Psoas muscle (tissue), 8 donors: ENCODE data around the gene ADAM15. TPM values are rescaled to one million over a fixed set of nuclear protein-coding genes. Genes with fewer than 3 reads are reported as not detected.

Experiments
- ATAC-seq, 4 donors: fragments of 200-7000 bp; cut with Tn5 transposase; one replicate each; pipeline ENCODE4 v1.9.1; 2020; ENCODE audit warnings: moderate library complexity in 3 of 4, mild to moderate bottlenecking in 2 of 4
- DNase-seq, 2 donors: peaks; one replicate each; pipeline ENCODE4 v3.0.0-alpha.2; 2020
- H3K27ac ChIP-seq: fragments of 200-600 bp; one replicate; pipeline ENCODE4 v1.8.0; 2022
- H3K27me3 ChIP-seq, 3 donors: fragments of 200-600 bp in 1 of 3; one replicate each; pipeline versions ENCODE4 v1.6.1 to v1.8.0; 2013 to 2022; ENCODE audit warnings: low read length in 2 of 3, mild to moderate bottlenecking in 2 of 3, moderate library complexity in 1 of 3; ENCODE audit not compliant: insufficient read depth in 3 of 3
- H3K36me3 ChIP-seq, 2 donors: fragments of 200-600 bp in 1 of 2; one replicate each; pipeline versions ENCODE4 v1.6.1 to v1.8.0; 2013 to 2022; ENCODE audit warnings: low read depth in 1 of 2, mild to moderate bottlenecking in 1 of 2, moderate library complexity in 1 of 2; ENCODE audit not compliant: insufficient read depth in 1 of 2
- H3K4me1 ChIP-seq: fragments of 200-600 bp; one replicate; pipeline ENCODE4 v1.8.0; 2022
- H3K4me3 ChIP-seq: fragments of 200-600 bp; one replicate; pipeline ENCODE4 v1.8.0; 2022; ENCODE audit warnings: mild to moderate bottlenecking
- H3K9me3 ChIP-seq: fragments of 200-600 bp; one replicate; pipeline ENCODE4 v1.8.0; 2022
- CTCF ChIP-seq: fragments of 200-600 bp; IDR thresholded peaks from one replicate; pipeline ENCODE4 v1.8.0; 2022; ENCODE audit warnings: antibody characterized with exemption
- WGBS, 3 donors: extraction: QIAGEN DNeasy Blood & Tissue Kit; methylation state at CpG; one replicate each; pipeline versions ENCODE4 v1.1.6 to v1.1.7; 2013; 5-methylcytosine and 5-hydroxymethylcytosine counted together
- intact Hi-C, 2 donors: fragments of 100-400 bp; cut with DNase I; formaldehyde crosslinking; loops; one replicate each; pipeline versions ENCODE4 v1.11.0 to v1.14.2; 2022
- polyA plus RNA-seq, 3 donors: library from polyadenylated mRNA; stranded (reverse); fragments of 200-250 nt; gene quantifications; one replicate each; pipeline ENCODE4 v1.2.3, GENCODE V29; 2013
- total RNA-seq, 4 donors: library from RNA; stranded (reverse); fragmentation: NEBNext Ultra II Directional in 2 of 4; extraction: Animal tissue kit (Norgen Biotek cat#: 25700) in 2 of 4; gene quantifications; one replicate each; pipeline versions ENCODE4 v1.2.1 to v1.2.4, GENCODE V29; 2021 to 2023
- donor health status: healthy with polysubstance abuse.
- donor health status: DM: no; HTN: no; CAD: no; lungs with moderate emphysema.
- donor health status: Bipolar disorder and iron deficiency.
- donor health status: healthy.
- donor health status: DM: yes; HTN: yes; CAD: no.
- donor health status: DM: no; HTN: no; CAD: no.
- donor health status: DM: no; HTN: no; CAD: no.
- donor health status: DM: yes; HTN: yes; CAD: no.

ADAM15 gene
- total and polyA plus RNA-seq, 7 donors: 33.2 to 50.9 (median 45.4) TPM

GRCh38 chr1:155018617-155019348, 32.3 kb upstream of the ADAM15 start:
- Histone ChIP-seq H3K4me1 (peaks cover 20% of the 10 kb centered on the region), H3K36me3 (peaks cover 0 to 31% of the 10 kb centered on the region in 2 donors), H3K9me3 (no peaks in the 10 kb centered on the region), H3K4me3 (no peak overlapping the region), H3K27ac (no peak overlapping the region), H3K27me3 (no peaks in the 10 kb centered on the region)
- intact Hi-C loops: no loop called here
- no peak for ATAC-seq
- WGBS, 3 donors: 76 to 79% (median 77%) methylated on average over 7 to 8 of the region's 8 CpGs
- no peak for TF ChIP-seq CTCF
- no peak for DNase-seq

GRCh38 chr1:155019377-155020245, 31.5 kb upstream of the ADAM15 start:
- no peak overlapping the region for H3K27ac ChIP-seq
- ATAC-seq: no peak
- intact Hi-C loops: no loop called here
- H3K27me3 ChIP-seq: no peaks in the 10 kb centered on the region
- no peak overlapping the region for H3K4me3 ChIP-seq
- H3K36me3 ChIP-seq: peaks cover 0 to 23% of the 10 kb centered on the region in 2 donors
- DNase-seq: no peak
- WGBS, 3 donors: 72 to 73% (median 72%) methylated on average over 11 of the region's 11 CpGs
- H3K9me3 ChIP-seq: no peaks in the 10 kb centered on the region
- no peak for TF ChIP-seq CTCF
- peaks cover 20% of the 10 kb centered on the region for H3K4me1 ChIP-seq

- Histone ChIP-seq H3K4me3 (no peak overlapping the region), H3K9me3 (no peaks in the 10 kb centered on the region), H3K27ac (no peak overlapping the region), H3K27me3 (no peaks in the 10 kb centered on the region), H3K36me3 (no peaks in the 10 kb centered on the region), H3K4me1 (peaks cover 10% of the 10 kb centered on the region)
- intact Hi-C loops: no loop called here
- 80 to 85% (median 83%) methylated on average over 8 of the region's 8 CpGs for WGBS, 3 donors
- DNase-seq (no peak), ATAC-seq (no peak)
- TF ChIP-seq CTCF: no peak
These were observed 28.8 kb upstream of the ADAM15 start for GRCh38 chr1:155022136-155022926.

- H3K36me3 ChIP-seq: no peaks in the 10 kb centered on the region
- 69 to 83% (median 72%) methylated on average over 4 of the region's 4 CpGs for WGBS, 3 donors
- no peaks in the 10 kb centered on the region for H3K27me3 ChIP-seq
- intact Hi-C loops: no loop called here
- DNase-seq (no peak), ATAC-seq (no peak)
- peaks cover 7% of the 10 kb centered on the region for H3K4me1 ChIP-seq
- H3K9me3 ChIP-seq: no peaks in the 10 kb centered on the region
- no peak overlapping the region for H3K4me3 ChIP-seq
- no peak overlapping the region for H3K27ac ChIP-seq
- no peak for TF ChIP-seq CTCF
These were observed 28.2 kb upstream of the ADAM15 start for GRCh38 chr1:155022927-155023236.
